Measurements from ENCODE around the gene CYLD. TPM values are rescaled to one million over a fixed set of nuclear protein-coding genes. Genes with fewer than 3 reads are reported as not detected.

CYLD gene
- total and polyA plus RNA-seq, 10 of the 15 experiments (the other 5 are each of a cell fraction or from before 2014, with no cell fraction given) = 19.2 to 106 (median 46.1) TPM

DNA sequence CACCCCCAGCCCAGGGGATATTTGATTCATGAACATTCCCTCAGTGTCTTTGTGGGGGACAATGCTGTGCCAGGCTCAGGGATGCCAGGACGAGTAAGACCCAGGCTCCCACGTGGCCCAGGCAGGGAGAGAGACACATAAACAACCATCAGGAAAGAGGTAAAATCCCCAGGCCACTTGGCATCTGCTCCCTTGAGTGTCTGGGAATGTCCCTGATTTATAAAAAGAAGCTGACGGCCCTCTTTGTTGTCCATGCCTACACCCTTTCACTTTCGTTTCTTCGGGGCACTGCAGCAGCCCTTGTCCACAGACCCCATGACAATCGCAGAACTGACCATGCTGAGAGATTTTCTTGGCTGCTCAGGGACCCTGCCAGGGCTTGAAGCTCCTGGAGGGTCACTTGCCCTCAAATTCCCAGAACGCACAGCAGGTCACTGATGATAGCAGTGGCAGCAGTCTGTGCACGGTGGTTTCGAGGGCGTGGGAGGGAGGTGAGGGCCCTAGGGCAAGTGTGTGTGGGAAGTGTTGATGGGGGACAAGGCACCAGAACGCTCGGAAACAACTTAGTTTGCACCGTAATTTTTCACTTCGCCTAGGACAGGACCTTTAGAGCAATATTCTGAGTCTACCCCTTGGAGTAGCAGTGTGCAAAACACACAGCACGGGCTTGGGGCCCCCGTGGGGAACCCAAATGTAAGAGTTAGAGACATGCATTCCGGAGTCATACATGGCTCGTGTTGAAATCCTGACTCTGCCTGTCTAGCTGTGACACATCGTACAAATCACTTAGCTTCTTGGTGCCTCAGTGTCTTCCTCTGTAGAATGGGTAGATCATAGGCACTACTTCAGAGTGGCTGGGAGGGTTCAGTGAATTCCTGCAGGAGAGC lies 43.8 kb upstream of the CYLD start (continued):
- TF ChIP-seq, protein P1, sequence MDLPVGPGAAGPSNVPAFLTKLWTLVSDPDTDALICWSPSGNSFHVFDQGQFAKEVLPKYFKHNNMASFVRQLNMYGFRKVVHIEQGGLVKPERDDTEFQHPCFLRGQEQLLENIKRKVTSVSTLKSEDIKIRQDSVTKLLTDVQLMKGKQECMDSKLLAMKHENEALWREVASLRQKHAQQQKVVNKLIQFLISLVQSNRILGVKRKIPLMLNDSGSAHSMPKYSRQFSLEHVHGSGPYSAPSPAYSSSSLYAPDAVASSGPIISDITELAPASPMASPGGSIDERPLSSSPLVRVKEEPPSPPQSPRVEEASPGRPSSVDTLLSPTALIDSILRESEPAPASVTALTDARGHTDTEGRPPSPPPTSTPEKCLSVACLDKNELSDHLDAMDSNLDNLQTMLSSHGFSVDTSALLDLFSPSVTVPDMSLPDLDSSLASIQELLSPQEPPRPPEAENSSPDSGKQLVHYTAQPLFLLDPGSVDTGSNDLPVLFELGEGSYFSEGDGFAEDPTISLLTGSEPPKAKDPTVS (IDR thresholded peaks at IDR 0.05; ENCODE audit: low read depth, low read length) = no peak
- peak; percentile 88 for TF ChIP-seq ATF7 (IDR thresholded peaks at IDR 0.05; ENCODE audit: low read depth)
- peak; percentile 83 for TF ChIP-seq ZNF207 (IDR thresholded peaks at IDR 0.05; ENCODE audit: borderline replicate concordance)
- TF ChIP-seq FOXM1 (IDR thresholded peaks at IDR 0.05; ENCODE audit: low read depth, low read length) = 0 out of 2 replicates have a peak, but pooled peaks have one; percentile 30
- peak; percentile 14; the same call in 1 of the 2 replicates for TF ChIP-seq CHD2 (IDR thresholded peaks at IDR 0.05; ENCODE audit: borderline replicate concordance, low read depth, low read length)
- peak; percentile 63; the same call in 1 of the 2 replicates for TF ChIP-seq LARP7 (IDR thresholded peaks at IDR 0.05)
- no peak for TF ChIP-seq TCF7 (IDR thresholded peaks at IDR 0.05; ENCODE audit: borderline replicate concordance)
- no peak for TF ChIP-seq CREM (IDR thresholded peaks at IDR 0.05; ENCODE audit: low read depth)
- TF ChIP-seq, protein P2, sequence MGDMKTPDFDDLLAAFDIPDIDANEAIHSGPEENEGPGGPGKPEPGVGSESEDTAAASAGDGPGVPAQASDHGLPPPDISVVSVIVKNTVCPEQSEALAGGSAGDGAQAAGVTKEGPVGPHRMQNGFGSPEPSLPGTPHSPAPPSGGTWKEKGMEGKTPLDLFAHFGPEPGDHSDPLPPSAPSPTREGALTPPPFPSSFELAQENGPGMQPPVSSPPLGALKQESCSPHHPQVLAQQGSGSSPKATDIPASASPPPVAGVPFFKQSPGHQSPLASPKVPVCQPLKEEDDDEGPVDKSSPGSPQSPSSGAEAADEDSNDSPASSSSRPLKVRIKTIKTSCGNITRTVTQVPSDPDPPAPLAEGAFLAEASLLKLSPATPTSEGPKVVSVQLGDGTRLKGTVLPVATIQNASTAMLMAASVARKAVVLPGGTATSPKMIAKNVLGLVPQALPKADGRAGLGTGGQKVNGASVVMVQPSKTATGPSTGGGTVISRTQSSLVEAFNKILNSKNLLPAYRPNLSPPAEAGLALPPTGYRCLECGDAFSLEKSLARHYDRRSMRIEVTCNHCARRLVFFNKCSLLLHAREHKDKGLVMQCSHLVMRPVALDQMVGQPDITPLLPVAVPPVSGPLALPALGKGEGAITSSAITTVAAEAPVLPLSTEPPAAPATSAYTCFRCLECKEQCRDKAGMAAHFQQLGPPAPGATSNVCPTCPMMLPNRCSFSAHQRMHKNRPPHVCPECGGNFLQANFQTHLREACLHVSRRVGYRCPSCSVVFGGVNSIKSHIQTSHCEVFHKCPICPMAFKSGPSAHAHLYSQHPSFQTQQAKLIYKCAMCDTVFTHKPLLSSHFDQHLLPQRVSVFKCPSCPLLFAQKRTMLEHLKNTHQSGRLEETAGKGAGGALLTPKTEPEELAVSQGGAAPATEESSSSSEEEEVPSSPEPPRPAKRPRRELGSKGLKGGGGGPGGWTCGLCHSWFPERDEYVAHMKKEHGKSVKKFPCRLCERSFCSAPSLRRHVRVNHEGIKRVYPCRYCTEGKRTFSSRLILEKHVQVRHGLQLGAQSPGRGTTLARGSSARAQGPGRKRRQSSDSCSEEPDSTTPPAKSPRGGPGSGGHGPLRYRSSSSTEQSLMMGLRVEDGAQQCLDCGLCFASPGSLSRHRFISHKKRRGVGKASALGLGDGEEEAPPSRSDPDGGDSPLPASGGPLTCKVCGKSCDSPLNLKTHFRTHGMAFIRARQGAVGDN (IDR thresholded peaks at IDR 0.05) = peak; percentile 82
- TF ChIP-seq, protein P3, sequence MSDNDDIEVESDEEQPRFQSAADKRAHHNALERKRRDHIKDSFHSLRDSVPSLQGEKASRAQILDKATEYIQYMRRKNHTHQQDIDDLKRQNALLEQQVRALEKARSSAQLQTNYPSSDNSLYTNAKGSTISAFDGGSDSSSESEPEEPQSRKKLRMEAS (IDR thresholded peaks at IDR 0.05; ENCODE audit: low read depth, low read length) = peak; percentile 67; the same call in 1 of the 2 replicates
- TF ChIP-seq, protein P4, sequence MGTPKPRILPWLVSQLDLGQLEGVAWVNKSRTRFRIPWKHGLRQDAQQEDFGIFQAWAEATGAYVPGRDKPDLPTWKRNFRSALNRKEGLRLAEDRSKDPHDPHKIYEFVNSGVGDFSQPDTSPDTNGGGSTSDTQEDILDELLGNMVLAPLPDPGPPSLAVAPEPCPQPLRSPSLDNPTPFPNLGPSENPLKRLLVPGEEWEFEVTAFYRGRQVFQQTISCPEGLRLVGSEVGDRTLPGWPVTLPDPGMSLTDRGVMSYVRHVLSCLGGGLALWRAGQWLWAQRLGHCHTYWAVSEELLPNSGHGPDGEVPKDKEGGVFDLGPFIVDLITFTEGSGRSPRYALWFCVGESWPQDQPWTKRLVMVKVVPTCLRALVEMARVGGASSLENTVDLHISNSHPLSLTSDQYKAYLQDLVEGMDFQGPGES (IDR thresholded peaks at IDR 0.05) = no peak
- no peak for TF ChIP-seq SMC3 (IDR thresholded peaks at IDR 0.05; ENCODE audit: borderline replicate concordance, low read length)
- TF ChIP-seq STAT3 (IDR thresholded peaks at IDR 0.05; ENCODE audit: low read depth, low read length) = no peak
- peak; percentile 44; the same call in 1 of the 2 replicates for TF ChIP-seq TBL1XR1 (IDR thresholded peaks at IDR 0.05; ENCODE audit: low read depth, low read length)
- 0 out of 2 replicates have a peak, but pooled peaks have one; percentile 55 for TF ChIP-seq BMI1 (IDR thresholded peaks at IDR 0.05; ENCODE audit: borderline replicate concordance)
- TF ChIP-seq MXI1 (IDR thresholded peaks at IDR 0.05; ENCODE audit: low read depth, low read length) = peak; percentile 81
- no peak; the same call in 1 of the 2 replicates for TF ChIP-seq TARDBP (IDR thresholded peaks at IDR 0.05; ENCODE audit: borderline replicate concordance)
- peak; percentile 6; the same call in 1 of the 2 replicates for TF ChIP-seq NR2C1 (IDR thresholded peaks at IDR 0.05)
- TF ChIP-seq POU2F2 (IDR thresholded peaks at IDR 0.05; ENCODE audit: borderline replicate concordance, low read depth, low read length) = no peak
- TF ChIP-seq SIN3A (IDR thresholded peaks at IDR 0.05; ENCODE audit: low read depth, low read length) = no peak
- TF ChIP-seq JUNB (IDR thresholded peaks at IDR 0.05) = peak; percentile 34; the same call in 1 of the 2 replicates
